K562 (cell line): ENCODE measurements around the gene SFXN3. TPM values are rescaled to one million over a fixed set of nuclear protein-coding genes. Genes with fewer than 3 reads are reported as not detected.

Experiments
- ATAC-seq: fragments of 200-7000 bp; cut with Tn5 transposase; 3 replicates; pipeline ENCODE4 v1.9.1; 2020; ENCODE audit warnings: moderate library complexity
- BruUV-seq: library from RNA; stranded (reverse); fragments of 400-500 nt; replicated peaks from 2 replicates; lab custom pipeline; 2021; lab: Mats Ljungman, UMichigan
- CTCF ChIA-PET: fragments of 300-600 bp; formaldehyde crosslinking; extraction: SDS; loops from one replicate; lab custom pipeline; 2021; ENCODE audit warnings: low intra/inter-chr PET ratio; lab: Yijun Ruan, JAX
- POLR2A ChIA-PET: fragments of 300-600, 350-650 bp; sonication (Branson Sonifier 250); formaldehyde crosslinking; extraction: SDS; loops from one replicate; lab custom pipeline; 2021; ENCODE audit warnings: antibody characterized with exemption, inconsistent platforms; lab: Yijun Ruan, JAX
- DNase-seq, 4 experiments: peaks; one replicate each; pipeline versions ENCODE4 v3.0.0 to v3.0.0-alpha.2; 2011 to 2018; ENCODE audit warnings: low spot score in 3 of 4, mixed read lengths in 3 of 4; ENCODE audit errors: extremely low read depth in 1 of 4
- FAIRE-seq: peaks from 2 replicates; lab custom pipeline; 2011; peaks lifted over from hg19 to GRCh38; lab: Jason Lieb, UNC
- H2AFZ ChIP-seq: 2 replicates; pipeline ENCODE4 v1.6.0; 2011; ENCODE audit warnings: low read depth, low read length, control low read depth, inconsistent platforms
- H3K27ac ChIP-seq: fragments of 200-600 bp; 3 replicates; pipeline ENCODE4 v1.8.0; 2011; ENCODE audit warnings: low read depth, mild to moderate bottlenecking, control low read depth, inconsistent platforms, low read length, moderate library complexity, mixed read lengths; ENCODE audit errors: extremely low read depth
- H3K27me3 ChIP-seq, 2 experiments: fragments of 300-600 bp in 1 of 2; 2 replicates in 1 of 2; 3 replicates in 1 of 2; pipeline versions ENCODE4 v1.6.0 to v1.8.0; 2011; ENCODE audit warnings: inconsistent platforms in 2 of 2, low read length in 2 of 2, mild to moderate bottlenecking in 1 of 2, mixed read lengths in 1 of 2, moderate library complexity in 1 of 2; ENCODE audit not compliant: control insufficient read depth in 2 of 2, insufficient read depth in 2 of 2
- H3K36me3 ChIP-seq: fragments of 300-600 bp; 3 replicates; pipeline ENCODE4 v1.8.0; 2011; ENCODE audit warnings: mild to moderate bottlenecking, low read length, inconsistent platforms; ENCODE audit not compliant: control insufficient read depth, insufficient read depth
- H3K4me1 ChIP-seq, 2 experiments: fragments of 200-600 bp in 1 of 2; replicated peaks in 1 of 2; 2 replicates in 1 of 2; 3 replicates in 1 of 2; pipeline versions ENCODE4 v1.5.1 to v1.8.0; 2011; ENCODE audit warnings: inconsistent platforms in 2 of 2, low read length in 2 of 2, mild to moderate bottlenecking in 1 of 2, mixed read lengths in 1 of 2, moderate library complexity in 1 of 2; ENCODE audit not compliant: control insufficient read depth in 2 of 2, insufficient read depth in 2 of 2
- H3K4me2 ChIP-seq: 2 replicates; pipeline ENCODE4 v1.6.1; 2011; ENCODE audit warnings: low read length, control low read depth, inconsistent platforms, mixed read lengths; ENCODE audit not compliant: insufficient read depth
- H3K4me3 ChIP-seq: fragments of 200-600 bp; sonication (generic), shearing (Covaris generic); 2 replicates; pipeline ENCODE4 v1.5.1; 2016; ENCODE audit warnings: control low read depth, inconsistent platforms
- H3K79me2 ChIP-seq: fragments of 200-600 bp; 3 replicates; pipeline ENCODE4 v1.8.0; 2011; ENCODE audit warnings: low read length, inconsistent platforms; ENCODE audit not compliant: control insufficient read depth, insufficient read depth
- H3K9ac ChIP-seq, 2 experiments: 2 replicates each; pipeline versions ENCODE4 v1.6.0 to v1.6.1; 2011; ENCODE audit warnings: low read depth in 2 of 2, low read length in 2 of 2, control low read depth in 1 of 2, inconsistent platforms in 1 of 2, mild to moderate bottlenecking in 1 of 2, mixed read lengths in 1 of 2; ENCODE audit not compliant: insufficient read depth in 1 of 2
- H3K9me1 ChIP-seq: one replicate; pipeline ENCODE4 v1.6.0; 2011; ENCODE audit warnings: inconsistent platforms, mild to moderate bottlenecking, low read length, moderate library complexity; ENCODE audit not compliant: control insufficient read depth, insufficient read depth
- H3K9me3 ChIP-seq: replicated peaks from 2 replicates; pipeline ENCODE4 v1.5.1; 2011; ENCODE audit warnings: low read depth, low read length, inconsistent platforms; ENCODE audit not compliant: control insufficient read depth, insufficient read depth
- H4K20me1 ChIP-seq: replicated peaks from 2 replicates; pipeline ENCODE4 v1.6.1; 2011; ENCODE audit warnings: low read length, inconsistent platforms, mixed read lengths; ENCODE audit not compliant: control insufficient read depth, insufficient read depth
- BRD4 ChIP-seq: fragments of 200-600 bp; sonication (generic); IDR thresholded peaks from 2 replicates; pipeline ENCODE4 v1.6.1; 2017; ENCODE audit warnings: inconsistent platforms
- DPF2 ChIP-seq: fragments of 450-650 bp; IDR thresholded peaks from 2 replicates; pipeline ENCODE4 v1.6.1; 2016
- GABPB1 ChIP-seq: sonication (generic); formaldehyde crosslinking; IDR thresholded peaks from 2 replicates; pipeline ENCODE4 v1.8.0; 2022; ENCODE audit warnings: mild to moderate bottlenecking, missing genetic modification reagents
- L3MBTL2 ChIP-seq: fragments of 450-650 bp; IDR thresholded peaks from 2 replicates; pipeline ENCODE4 v1.6.1; 2016; ENCODE audit warnings: mild to moderate bottlenecking, moderate library complexity
- MNT ChIP-seq, 2 experiments: fragments of 450-650 bp; conservative IDR thresholded peaks; 2 replicates each; pipeline ENCODE4 v1.6.1; 2017; ENCODE audit warnings: mild to moderate bottlenecking in 2 of 2, moderate library complexity in 2 of 2
- NKRF ChIP-seq: fragments of 450-650 bp; IDR thresholded peaks from 2 replicates; pipeline ENCODE4 v1.6.1; 2016; ENCODE audit warnings: borderline replicate concordance
- SAP30 ChIP-seq: fragments of 200-600 bp; sonication (generic); IDR thresholded peaks from 2 replicates; pipeline ENCODE4 v1.6.1; 2012; ENCODE audit warnings: borderline replicate concordance, low read depth, mild to moderate bottlenecking, moderate library complexity, low read length, control low read depth, inconsistent platforms; ENCODE audit not compliant: insufficient read depth, poor library complexity, severe bottlenecking
- SMAD2 ChIP-seq: fragments of 150-350 bp; IDR thresholded peaks from 2 replicates; pipeline ENCODE4 v1.6.1; 2014; ENCODE audit warnings: low read depth, mild to moderate bottlenecking, low read length
- TRIM25 ChIP-seq: fragments of 450-650 bp; IDR thresholded peaks from 2 replicates; pipeline ENCODE4 v1.7.0; 2016; ENCODE audit warnings: borderline replicate concordance
- ZFP1 ChIP-seq: fragments of 450-650 bp; formaldehyde crosslinking; IDR thresholded peaks from 2 replicates; pipeline ENCODE4 v1.4.0; 2020; ENCODE audit warnings: mild to moderate bottlenecking, mixed read lengths
- ZNF12 ChIP-seq: sonication (generic); formaldehyde crosslinking; IDR thresholded peaks from 2 replicates; pipeline ENCODE4 v1.4.0; 2020; ENCODE audit warnings: mild to moderate bottlenecking, missing genetic modification reagents
- ZNF696 ChIP-seq: fragments of 250-450 bp; sonication (Bioruptor Pico); conservative IDR thresholded peaks from 2 replicates; pipeline ENCODE4 v1.4.0; 2020; ENCODE audit warnings: mild to moderate bottlenecking, moderate library complexity
- WGBS: fragments of 100-300 bp; shearing (Covaris generic); methylation state at CpG from one replicate; pipeline ENCODE4 v1.1.6; 2016; ENCODE audit warnings: low coverage, mixed read lengths; ENCODE audit not compliant: insufficient coverage; ENCODE audit errors: missing lambda C conversion rate; 5-methylcytosine and 5-hydroxymethylcytosine counted together
- in situ Hi-C: fragments of 300-500 bp; cut with MboI; formaldehyde crosslinking; loops from 4 replicates; pipeline ENCODE4 v1.15.0; 2018; ENCODE audit warnings: inconsistent platforms, mixed read lengths
- intact Hi-C: fragments of 100-400 bp; cut with micrococcal nuclease; formaldehyde crosslinking; loops from 2 replicates; pipeline ENCODE4 v1.14.2; 2022
- polyA plus RNA-seq, 8 experiments: library from polyadenylated mRNA; depleted of rRNA in 4 of 8; stranded (reverse) in 5 of 8; unstranded in 3 of 8; fragments of >200 nt; fragmentation: Nextera tagmentation in 2 of 8; fragmentation: Illumina TruSeq in 1 of 8; extraction: Ambion mirVana in 2 of 8; extraction: Trizol in 1 of 8; gene quantifications; 2 replicates each; pipeline versions ENCODE4 v1.2.1 to v1.2.3, GENCODE V29; 2011 to 2014; ENCODE audit warnings: inconsistent platforms in 1 of 8, missing spikeins in 1 of 8
- total RNA-seq, 7 experiments: library from RNA; depleted of rRNA in 6 of 7; stranded (reverse); fragments of >200 nt in 6 of 7; fragmentation: Illumina TruSeq in 2 of 7; extraction: Trizol in 2 of 7; gene quantifications; 2 replicates each; pipeline versions ENCODE4 v1.2.1 to v1.2.3, GENCODE V29; 2011 to 2021; ENCODE audit warnings: low replicate concordance in 1 of 7

The SFXN3 gene
- total and polyA plus RNA-seq, 9 of the 15 experiments (the other 6 are each of a cell fraction or from before 2014, with no cell fraction given), result 0.24 to 4.6 (median 0.86) TPM

GRCh38 chr10:100987685-100988049 lies 43.4 kb upstream of the SFXN3 start:
- intact Hi-C loops (no loop called here), in situ Hi-C loops (loop anchor here (25.0 kb wide), 1 partner anchor 1050 kb away; no protein-coding TSS in a partner anchor)
- DNase-seq, result no peak
- peak; percentile 37 for FAIRE-seq
- POLR2A ChIA-PET, result interaction anchor here (1.0 kb wide), 1 partner anchor 48 kb away, joined by 4 read pairs; no protein-coding TSS in a partner anchor
- H3K9ac ChIP-seq, result peak overlapping the region; percentile 95 to 99
- BruUV-seq, result TSS peak; percentile 83
- peak; percentile 28 for ATAC-seq
- peaks cover 59% of the 10 kb centered on the region for H3K79me2 ChIP-seq
- H3K9me1 ChIP-seq, result no peaks in the 10 kb centered on the region
- H4K20me1 ChIP-seq, result peaks cover 6% of the 10 kb centered on the region; the same call in 1 of the 2 replicates
- under 1% methylated on average over 13 of the region's 15 CpGs for WGBS
- no peaks in the 10 kb centered on the region for H3K27me3 ChIP-seq
- peak overlapping the region; percentile 97 for H3K4me2 ChIP-seq
- H3K27ac ChIP-seq, result peak overlapping the region; percentile 87
- peak overlapping the region; percentile 98 for H2AFZ ChIP-seq
- CTCF ChIA-PET, result no interaction called here
- H3K4me3 ChIP-seq, result peak overlapping the region; percentile 95
- H3K36me3 ChIP-seq, result peaks cover 54% of the 10 kb centered on the region; the same call in 2 of the 3 replicates
- no peaks in the 10 kb centered on the region for H3K9me3 ChIP-seq
- H3K4me1 ChIP-seq, result peaks cover 16 to 21% of the 10 kb centered on the region in 2 experiments; a peak in 4 of 5 replicates
- TF ChIP-seq TRIM25, result 0 out of 2 replicates have a peak, but pooled peaks have one; percentile 9
- TF ChIP-seq SAP30, result peak; percentile 64
- TF ChIP-seq ZNF12 (CRISPR knock-in tag), result no peak
- TF ChIP-seq NKRF, result peak; percentile 53; the same call in 1 of the 2 replicates
- peak; percentile 9 for TF ChIP-seq L3MBTL2
- no peak for TF ChIP-seq ZFP1 (CRISPR knock-in tag)
- TF ChIP-seq BRD4, result peak; percentile 36
- TF ChIP-seq SMAD2, result no peak
- no peak for TF ChIP-seq ZNF696 (CRISPR knock-in tag)
- 0 out of 2 replicates have a peak, but pooled peaks have one; percentile 14 for TF ChIP-seq DPF2
- TF ChIP-seq MNT (conservative IDR thresholded peaks at IDR 0.05), result peak; percentile 2 to 75; a peak in 3 of 4 replicates
- TF ChIP-seq GABPB1 (CRISPR knock-in tag), result peak; percentile 13
